Pulmonary artery endothelial cell (primary cell): ENCODE results near the gene MYL1. TPM values are rescaled to one million over a fixed set of nuclear protein-coding genes. Genes with fewer than 3 reads are reported as not detected.

Source experiments
- DNase-seq: peaks from one replicate; pipeline ENCODE4 v3.0.0-alpha.2; 2011; ENCODE audit warnings: low read depth, low spot score
- total RNA-seq: library from RNA; depleted of rRNA; stranded (reverse); fragments of >200 nt; gene quantifications from 2 replicates; pipeline ENCODE4 v1.2.3, GENCODE V29; 2014

Gene MYL1
- not detected in 2 replicates for total RNA-seq

DNA sequence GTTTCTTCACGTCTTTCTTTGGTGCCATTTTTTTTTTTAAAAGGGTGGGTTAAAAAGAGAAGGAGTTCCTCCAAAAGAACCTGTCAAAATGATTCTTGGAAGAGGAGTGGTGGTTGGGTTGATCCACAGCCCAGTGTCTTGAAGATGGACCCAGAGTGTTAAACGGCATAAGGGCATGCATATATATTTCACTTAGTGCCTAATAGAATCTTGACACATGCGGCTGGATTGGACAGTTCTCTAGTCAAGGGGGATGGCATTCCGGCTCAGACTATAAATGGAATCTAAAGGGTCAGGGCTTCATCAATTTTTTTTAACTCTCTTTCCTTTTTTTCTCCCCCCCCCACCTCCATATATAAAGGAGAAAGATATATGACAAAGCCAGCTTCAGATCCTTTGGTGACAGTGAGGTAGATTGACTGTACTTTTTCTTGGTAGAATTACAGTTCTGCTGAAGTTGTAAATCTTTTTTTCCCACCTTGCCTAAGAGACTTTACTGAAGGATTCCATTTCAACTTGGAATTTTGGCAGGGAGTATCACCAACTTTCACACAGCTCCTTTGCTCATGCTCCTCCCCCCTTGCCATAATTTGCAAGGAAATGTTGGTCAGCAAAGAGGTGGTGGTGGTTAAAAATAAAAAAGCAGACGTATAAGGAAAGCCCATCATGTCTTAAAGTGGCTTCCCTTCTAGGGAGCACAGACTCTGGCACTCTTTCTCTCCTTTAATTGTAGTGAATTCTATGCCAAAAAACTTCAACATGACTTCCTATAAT is at the start of gene MYL1:
TSS of gene MYL1 (minus strand) at position 160 of the 774 bp plus-strand sequence. CDS start at position 28, 132 bp downstream.
- DNase-seq, result no peak

GRCh38 chr2:210363876-210364275 is 48.9 kb upstream of the MYL1 start:
- DNase-seq, result no peak

GRCh38 chr2:210363261-210363660 is 48.3 kb upstream of the MYL1 start:
- DNase-seq, result no peak

GRCh38 chr2:210360412-210360811 is 45.4 kb upstream of the MYL1 start:
- no peak for DNase-seq

- DNase-seq, result no peak
These were observed 42.0 kb upstream of the MYL1 start for GRCh38 chr2:210356944-210357343.

DNA sequence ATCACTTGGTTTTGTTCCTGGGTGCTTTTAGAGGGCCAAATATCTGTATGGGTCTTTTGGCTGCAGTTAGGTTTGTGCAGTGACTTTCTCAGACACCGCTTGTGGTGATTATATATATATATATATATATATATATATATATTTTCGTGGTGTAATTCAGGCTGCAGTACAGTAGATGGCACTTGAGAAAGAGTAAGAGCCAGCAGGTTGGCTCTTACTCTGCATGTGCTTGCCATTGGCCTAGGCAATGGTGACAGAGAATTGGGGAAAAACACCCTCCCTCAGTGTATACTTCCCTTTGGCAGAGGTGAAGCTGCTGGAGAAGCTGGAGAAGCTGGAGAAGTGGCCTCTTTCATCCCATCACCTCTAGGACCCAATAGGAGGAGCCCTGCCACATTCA is 22.2 kb upstream of the MYL1 start:
- no peak for DNase-seq

GRCh38 chr2:210324906-210325305 is 9.9 kb upstream of the MYL1 start:
- DNase-seq, result no peak

- DNase-seq, result no peak
These were observed 9.5 kb upstream of the MYL1 start for GRCh38 chr2:210324458-210324857.

- DNase-seq, result no peak
These were observed 8.0 kb upstream of the MYL1 start for GRCh38 chr2:210323003-210323402.

GRCh38 chr2:210318891-210319290 is 3.9 kb upstream of the MYL1 start:
- no peak for DNase-seq

DNA sequence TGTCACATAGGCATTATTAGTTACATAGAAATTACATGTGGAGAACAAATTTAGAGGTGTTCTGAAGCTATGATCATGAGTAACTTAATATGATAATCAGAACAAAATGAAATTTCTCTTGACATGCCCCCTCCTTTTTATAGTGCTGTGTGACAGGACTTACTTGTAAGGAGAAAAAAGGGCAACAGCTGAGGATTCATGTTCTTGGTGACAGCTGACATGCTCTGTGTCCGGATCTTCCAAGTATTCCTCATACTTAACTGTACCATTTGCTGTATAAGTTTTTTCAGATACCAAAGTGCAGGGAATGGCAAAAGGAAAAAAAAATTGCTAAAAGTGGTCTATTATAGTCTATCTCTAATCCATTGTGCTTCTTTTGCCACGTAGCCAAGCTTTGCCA is 3.5 kb upstream of the MYL1 start:
- DNase-seq, result no peak

GRCh38 chr2:210310550-210310949 is 4.4 kb downstream of the MYL1 start:
- DNase-seq, result no peak

DNA sequence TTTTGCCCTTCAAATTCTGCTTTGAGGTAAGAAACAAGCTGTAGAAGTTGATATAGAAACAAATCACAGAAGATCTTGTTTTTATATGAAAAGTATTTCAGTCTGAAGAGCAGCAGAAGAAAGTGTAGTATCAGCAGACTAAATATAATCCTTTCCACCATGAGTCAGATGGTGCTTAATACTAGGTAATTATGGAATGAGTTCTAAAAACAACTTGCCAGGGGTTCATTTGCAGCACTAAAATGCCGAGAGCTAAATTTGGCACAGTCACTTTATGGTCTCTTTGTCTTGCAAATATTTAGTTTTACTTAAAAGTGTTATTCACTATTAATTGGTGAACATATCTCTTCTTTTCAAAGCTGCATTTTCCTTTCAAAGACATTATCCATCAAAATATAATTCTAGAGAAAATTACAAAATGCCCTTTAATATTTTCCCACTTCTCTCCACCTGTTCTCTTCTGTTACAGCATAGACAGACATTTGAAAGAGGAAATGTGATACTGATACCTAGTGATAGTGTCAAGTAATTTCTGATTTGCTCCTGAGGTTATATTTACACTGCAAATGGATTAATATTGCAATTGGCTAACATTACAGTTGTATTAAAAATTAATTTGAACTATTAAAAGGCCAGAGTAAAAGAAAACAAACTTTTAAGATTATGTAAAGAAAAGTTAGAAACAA is 5.3 kb downstream of the MYL1 start:
- DNase-seq, result no peak

GRCh38 chr2:210303498-210303897 is 11.5 kb downstream of the MYL1 start:
- DNase-seq, result no peak

DNA sequence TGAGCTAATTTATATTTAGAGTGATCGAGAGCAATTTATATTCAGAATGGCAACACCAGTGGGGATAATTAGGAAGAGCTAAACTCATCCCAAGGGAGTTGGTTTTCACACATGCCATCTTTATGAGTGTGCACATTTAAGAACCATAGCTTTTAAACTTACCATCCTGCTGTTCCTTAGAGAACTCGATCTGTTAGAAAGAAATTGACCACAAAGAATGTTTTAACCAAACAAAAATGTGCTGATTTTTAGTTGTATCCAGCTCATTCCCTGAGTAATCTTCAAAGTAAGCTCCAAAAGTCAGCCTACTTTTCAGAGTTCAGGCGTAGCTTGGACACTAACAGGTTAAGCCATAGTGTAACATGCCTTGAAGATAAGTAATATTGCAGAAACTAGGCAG is 12.6 kb downstream of the MYL1 start:
- DNase-seq, result no peak

- no peak for DNase-seq
These were observed 15.1 kb downstream of the MYL1 start for GRCh38 chr2:210299866-210300373.

DNA sequence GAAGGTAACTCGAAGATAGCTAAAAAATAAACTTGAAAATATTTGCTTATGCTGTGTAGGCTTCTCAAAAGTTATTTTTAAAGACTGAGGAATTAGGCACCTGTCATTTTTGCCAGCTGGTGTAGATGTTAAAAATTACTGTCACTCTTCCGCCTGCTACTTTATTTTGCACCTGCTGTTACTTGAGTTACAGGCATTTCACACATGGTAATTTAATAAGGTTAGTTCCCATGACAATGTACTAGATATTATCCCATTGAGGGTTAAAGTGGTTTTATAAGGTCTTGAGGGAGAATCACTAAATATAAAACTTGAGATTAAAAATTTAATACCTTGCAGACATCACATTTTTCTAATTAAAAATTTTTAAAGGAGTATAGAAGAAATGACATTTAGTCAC is 26.6 kb downstream of the MYL1 start:
- DNase-seq, result no peak

- no peak for DNase-seq
These were observed 27.7 kb downstream of the MYL1 start for GRCh38 chr2:210287301-210287700.

GRCh38 chr2:210286123-210286680 is 28.8 kb downstream of the MYL1 start:
- no peak for DNase-seq

DNA sequence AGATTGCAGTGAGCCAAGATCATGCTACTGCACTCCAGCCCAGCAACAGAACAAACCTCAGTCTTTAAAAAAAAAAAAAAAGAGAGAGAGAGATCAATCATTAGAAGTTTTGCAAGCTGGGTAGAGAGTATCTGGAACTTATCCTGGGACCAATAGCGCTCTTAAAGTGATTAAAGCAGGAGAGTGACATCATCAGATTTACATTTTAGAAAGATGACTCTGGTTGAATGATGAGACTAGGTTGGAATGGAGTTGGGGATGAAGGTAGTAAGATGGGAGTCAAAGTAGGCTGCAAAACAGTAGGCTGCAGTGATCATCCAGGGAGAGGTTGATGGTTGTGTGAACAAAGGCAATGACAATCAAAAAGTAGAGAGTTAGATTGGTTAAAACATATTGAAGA is 37.8 kb downstream of the MYL1 start:
- no peak for DNase-seq

DNA sequence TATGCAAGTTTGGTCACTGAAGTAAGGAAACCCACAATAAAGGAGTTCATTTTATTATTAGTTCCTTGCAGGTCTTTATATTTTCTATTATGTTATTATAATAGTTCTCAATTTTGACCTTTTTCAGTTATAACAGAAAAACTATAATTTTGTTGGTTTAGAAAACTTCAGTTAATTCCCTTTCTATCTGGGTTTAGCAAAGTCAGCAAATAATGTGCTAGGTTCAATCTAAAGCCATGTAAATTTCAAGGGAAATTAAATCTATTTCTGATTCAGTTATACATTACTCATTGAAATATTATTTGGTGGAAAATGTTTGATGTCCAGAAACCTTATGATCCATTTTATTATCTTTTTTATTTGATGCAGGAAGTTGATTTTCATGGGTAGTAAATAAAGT is 43.7 kb downstream of the MYL1 start:
- no peak for DNase-seq

DNA sequence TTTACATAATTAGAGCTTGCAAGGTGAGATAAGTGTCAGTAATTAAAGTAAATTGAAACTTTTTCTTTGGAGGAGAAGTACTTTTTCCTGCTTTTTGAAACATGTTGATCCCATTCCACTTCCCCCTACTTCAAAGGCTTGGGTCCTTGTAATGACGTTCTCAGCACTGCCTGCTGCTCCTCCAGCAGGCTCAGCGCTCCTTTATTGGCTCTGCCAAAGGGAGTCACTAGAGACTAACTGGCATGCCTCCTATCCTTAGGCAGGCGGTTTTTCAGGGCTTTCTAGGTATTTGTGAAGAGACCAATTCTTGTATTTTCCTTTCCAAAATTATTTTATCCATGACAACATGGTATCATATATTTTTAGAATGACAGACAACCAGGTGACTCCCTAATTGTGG is 45.8 kb downstream of the MYL1 start:
- no peak for DNase-seq

DNA sequence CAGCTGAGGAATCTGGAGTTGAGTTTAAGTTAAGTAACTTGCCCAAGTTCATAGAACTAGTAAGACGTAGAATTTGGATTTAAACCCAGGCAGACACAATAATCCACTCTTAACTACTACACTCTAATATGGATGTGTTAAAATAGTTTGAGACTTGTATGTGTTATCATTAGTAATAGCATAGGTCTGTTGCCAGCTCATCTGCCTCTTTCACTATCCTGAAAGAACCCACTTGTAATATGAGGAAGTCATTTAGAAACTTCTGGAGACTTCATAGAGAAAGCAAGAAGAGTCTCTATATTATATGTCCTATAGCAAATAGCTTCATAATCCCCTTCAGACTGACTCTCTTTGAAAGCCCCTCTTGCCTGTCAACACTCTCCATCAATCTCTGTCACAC is 46.7 kb downstream of the MYL1 start:
- DNase-seq, result no peak
